ENCODE results near the gene HDAC5.

Gene HDAC5

DNA sequence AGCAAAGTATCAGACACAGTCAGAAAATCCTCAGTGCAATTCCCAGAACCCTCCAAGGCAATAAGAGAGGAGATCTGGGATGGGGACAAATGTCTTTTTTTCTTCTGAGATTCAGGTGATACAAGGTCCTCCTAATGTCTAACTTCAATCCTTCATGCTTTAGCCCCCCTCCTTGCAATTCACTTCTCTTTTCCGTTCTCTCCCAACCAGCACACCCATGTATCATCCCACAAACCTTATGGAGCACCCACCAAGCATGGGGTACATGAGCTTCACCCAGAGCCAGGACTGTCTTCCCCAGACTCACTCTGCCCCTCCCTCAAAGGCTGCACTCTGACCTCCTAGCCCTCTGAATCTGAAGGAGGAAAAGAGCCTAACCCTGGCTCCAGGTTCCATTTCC, 10.1 kb downstream of the HDAC5 start:
- no peak for TF ChIP-seq CTCF (IDR thresholded peaks at IDR 0.05; ENCODE audit: control insufficient read depth, insufficient read depth, low read depth, low read length, missing control alignments)
- no peak overlapping the region for H3K4me3 ChIP-seq (ENCODE audit: control insufficient read depth, low read depth, low read length)
- DNase-seq (ENCODE audit: low read depth): no peak

DNA sequence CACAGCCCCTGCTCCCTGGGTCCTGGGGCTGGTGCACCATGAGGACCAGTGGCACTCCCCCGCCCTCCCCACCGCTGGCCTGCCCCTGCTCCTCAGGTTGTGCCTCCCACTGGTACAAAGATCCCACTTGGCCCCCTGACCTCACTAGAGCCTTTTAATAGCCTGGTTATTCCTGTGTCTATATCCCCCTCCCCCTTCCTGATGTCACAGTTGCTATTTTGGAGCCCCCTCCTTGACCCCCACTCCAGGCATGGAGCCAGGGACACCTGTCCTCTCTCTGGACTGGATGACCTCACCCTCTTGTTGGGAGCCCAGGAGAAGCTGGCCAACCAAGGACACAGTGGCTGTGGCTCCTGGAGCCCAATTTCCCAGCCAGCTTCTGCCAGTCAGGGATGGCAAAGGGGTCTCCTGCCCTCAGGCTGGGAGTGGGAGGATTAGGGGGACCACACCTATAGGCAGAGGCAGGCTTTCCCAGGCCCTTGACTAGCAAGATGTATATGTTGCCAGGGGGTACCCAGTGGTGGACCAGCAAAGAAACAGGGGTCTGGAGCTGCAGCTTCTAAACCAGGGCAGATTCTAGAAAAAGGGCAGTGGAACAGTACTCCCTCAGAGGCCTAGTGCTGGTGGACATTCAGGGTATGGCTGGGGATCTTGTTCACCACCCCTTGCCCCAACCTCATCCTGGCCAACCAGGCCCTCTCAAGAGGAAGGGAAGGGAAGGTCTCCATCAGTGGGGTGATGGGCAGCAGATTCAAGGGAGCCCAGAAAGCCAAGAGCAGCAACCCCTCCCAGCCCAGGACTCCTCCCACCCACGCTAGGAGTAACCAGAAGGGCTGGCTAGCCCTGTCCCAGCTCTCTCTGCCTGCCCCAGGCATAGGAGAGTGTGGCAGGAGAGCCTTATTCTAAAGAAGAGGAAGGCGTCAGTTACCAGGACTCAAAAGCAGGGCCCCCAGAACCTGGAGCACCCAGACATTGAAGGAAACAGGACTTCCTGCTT, 10.9 kb downstream of the HDAC5 start:
- DNase-seq (ENCODE audit: low read depth): no peak
- H3K4me3 ChIP-seq (ENCODE audit: control insufficient read depth, low read depth, low read length): no peak overlapping the region
- TF ChIP-seq CTCF (IDR thresholded peaks at IDR 0.05; ENCODE audit: control insufficient read depth, insufficient read depth, low read depth, low read length, missing control alignments): no peak

GRCh38 chr17:44111777-44112176, 11.7 kb downstream of the HDAC5 start:
- H3K4me3 ChIP-seq (ENCODE audit: control insufficient read depth, low read depth, low read length): no peak overlapping the region
- no peak for TF ChIP-seq CTCF (IDR thresholded peaks at IDR 0.05; ENCODE audit: control insufficient read depth, insufficient read depth, low read depth, low read length, missing control alignments)
- DNase-seq (ENCODE audit: low read depth): no peak

- no peak for TF ChIP-seq CTCF (IDR thresholded peaks at IDR 0.05; ENCODE audit: control insufficient read depth, insufficient read depth, low read depth, low read length, missing control alignments)
- peak overlapping the region; percentile 56 for H3K4me3 ChIP-seq (ENCODE audit: control insufficient read depth, low read depth, low read length)
- DNase-seq (ENCODE audit: low read depth): peak; percentile 64
Observed at GRCh38 chr17:44110823-44111633, 12.4 kb downstream of the HDAC5 start.

GRCh38 chr17:44110011-44110686, 13.3 kb downstream of the HDAC5 start:
- DNase-seq (ENCODE audit: low read depth): no peak
- peak overlapping the region; percentile 56 for H3K4me3 ChIP-seq (ENCODE audit: control insufficient read depth, low read depth, low read length)
- no peak for TF ChIP-seq CTCF (IDR thresholded peaks at IDR 0.05; ENCODE audit: control insufficient read depth, insufficient read depth, low read depth, low read length, missing control alignments)

DNA sequence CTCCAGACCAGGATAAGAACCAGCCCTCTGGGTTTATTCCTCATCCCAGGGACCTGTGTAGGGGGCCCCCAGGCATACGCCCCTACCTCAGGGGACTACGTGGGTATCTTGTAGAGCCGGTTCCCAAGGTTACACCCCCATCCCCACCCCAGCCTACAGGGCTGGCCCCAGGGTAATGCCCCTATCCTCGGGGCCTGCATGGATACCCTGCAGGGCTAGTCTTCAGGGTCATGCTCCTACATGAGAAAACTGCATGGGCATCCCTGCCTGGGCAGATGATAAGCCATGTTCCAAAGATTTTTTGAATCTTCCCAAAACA, 14.2 kb downstream of the HDAC5 start:
- no peak for DNase-seq (ENCODE audit: low read depth)
- TF ChIP-seq CTCF (IDR thresholded peaks at IDR 0.05; ENCODE audit: control insufficient read depth, insufficient read depth, low read depth, low read length, missing control alignments): no peak
- peak overlapping the region; percentile 56 for H3K4me3 ChIP-seq (ENCODE audit: control insufficient read depth, low read depth, low read length)

Data from AG09309 (cell line).